K562 (cell line): ENCODE measurements around the gene RNF17. TPM values are rescaled to one million over a fixed set of nuclear protein-coding genes. Genes with fewer than 3 reads are reported as not detected.

Experiments used
- ATAC-seq: fragments of 200-7000 bp; cut with Tn5 transposase; 3 replicates; pipeline ENCODE4 v1.9.1; 2020; ENCODE audit warnings: moderate library complexity
- BruUV-seq: library from RNA; stranded (reverse); fragments of 400-500 nt; replicated peaks from 2 replicates; lab custom pipeline; 2021; lab: Mats Ljungman, UMichigan
- CTCF ChIA-PET: fragments of 300-600 bp; formaldehyde crosslinking; extraction: SDS; loops from one replicate; lab custom pipeline; 2021; ENCODE audit warnings: low intra/inter-chr PET ratio; lab: Yijun Ruan, JAX
- POLR2A ChIA-PET: fragments of 300-600, 350-650 bp; sonication (Branson Sonifier 250); formaldehyde crosslinking; extraction: SDS; loops from one replicate; lab custom pipeline; 2021; ENCODE audit warnings: antibody characterized with exemption, inconsistent platforms; lab: Yijun Ruan, JAX
- DNase-seq, 4 experiments: peaks; one replicate each; pipeline versions ENCODE4 v3.0.0 to v3.0.0-alpha.2; 2011 to 2018; ENCODE audit warnings: low spot score in 3 of 4, mixed read lengths in 3 of 4; ENCODE audit errors: extremely low read depth in 1 of 4
- FAIRE-seq: peaks from 2 replicates; lab custom pipeline; 2011; peaks lifted over from hg19 to GRCh38; lab: Jason Lieb, UNC
- H2AFZ ChIP-seq: 2 replicates; pipeline ENCODE4 v1.6.0; 2011; ENCODE audit warnings: low read depth, low read length, control low read depth, inconsistent platforms
- H3K27ac ChIP-seq: fragments of 200-600 bp; 3 replicates; pipeline ENCODE4 v1.8.0; 2011; ENCODE audit warnings: low read depth, mild to moderate bottlenecking, control low read depth, inconsistent platforms, low read length, moderate library complexity, mixed read lengths; ENCODE audit errors: extremely low read depth
- H3K27me3 ChIP-seq, 2 experiments: fragments of 300-600 bp in 1 of 2; 2 replicates in 1 of 2; 3 replicates in 1 of 2; pipeline versions ENCODE4 v1.6.0 to v1.8.0; 2011; ENCODE audit warnings: inconsistent platforms in 2 of 2, low read length in 2 of 2, mild to moderate bottlenecking in 1 of 2, mixed read lengths in 1 of 2, moderate library complexity in 1 of 2; ENCODE audit not compliant: control insufficient read depth in 2 of 2, insufficient read depth in 2 of 2
- H3K36me3 ChIP-seq: fragments of 300-600 bp; 3 replicates; pipeline ENCODE4 v1.8.0; 2011; ENCODE audit warnings: mild to moderate bottlenecking, low read length, inconsistent platforms; ENCODE audit not compliant: control insufficient read depth, insufficient read depth
- H3K4me1 ChIP-seq, 2 experiments: fragments of 200-600 bp in 1 of 2; replicated peaks in 1 of 2; 2 replicates in 1 of 2; 3 replicates in 1 of 2; pipeline versions ENCODE4 v1.5.1 to v1.8.0; 2011; ENCODE audit warnings: inconsistent platforms in 2 of 2, low read length in 2 of 2, mild to moderate bottlenecking in 1 of 2, mixed read lengths in 1 of 2, moderate library complexity in 1 of 2; ENCODE audit not compliant: control insufficient read depth in 2 of 2, insufficient read depth in 2 of 2
- H3K4me2 ChIP-seq: 2 replicates; pipeline ENCODE4 v1.6.1; 2011; ENCODE audit warnings: low read length, control low read depth, inconsistent platforms, mixed read lengths; ENCODE audit not compliant: insufficient read depth
- H3K4me3 ChIP-seq: fragments of 200-600 bp; sonication (generic), shearing (Covaris generic); 2 replicates; pipeline ENCODE4 v1.5.1; 2016; ENCODE audit warnings: control low read depth, inconsistent platforms
- H3K79me2 ChIP-seq: fragments of 200-600 bp; 3 replicates; pipeline ENCODE4 v1.8.0; 2011; ENCODE audit warnings: low read length, inconsistent platforms; ENCODE audit not compliant: control insufficient read depth, insufficient read depth
- H3K9ac ChIP-seq, 2 experiments: 2 replicates each; pipeline versions ENCODE4 v1.6.0 to v1.6.1; 2011; ENCODE audit warnings: low read depth in 2 of 2, low read length in 2 of 2, control low read depth in 1 of 2, inconsistent platforms in 1 of 2, mild to moderate bottlenecking in 1 of 2, mixed read lengths in 1 of 2; ENCODE audit not compliant: insufficient read depth in 1 of 2
- H3K9me1 ChIP-seq: one replicate; pipeline ENCODE4 v1.6.0; 2011; ENCODE audit warnings: inconsistent platforms, mild to moderate bottlenecking, low read length, moderate library complexity; ENCODE audit not compliant: control insufficient read depth, insufficient read depth
- H3K9me3 ChIP-seq: replicated peaks from 2 replicates; pipeline ENCODE4 v1.5.1; 2011; ENCODE audit warnings: low read depth, low read length, inconsistent platforms; ENCODE audit not compliant: control insufficient read depth, insufficient read depth
- H4K20me1 ChIP-seq: replicated peaks from 2 replicates; pipeline ENCODE4 v1.6.1; 2011; ENCODE audit warnings: low read length, inconsistent platforms, mixed read lengths; ENCODE audit not compliant: control insufficient read depth, insufficient read depth
- AFF4 ChIP-seq: sonication (generic); formaldehyde crosslinking; IDR thresholded peaks from 2 replicates; pipeline ENCODE4 v1.8.0; 2023; ENCODE audit warnings: mild to moderate bottlenecking, missing genetic modification reagents
- ARID4B ChIP-seq: sonication (generic); formaldehyde crosslinking; IDR thresholded peaks from 2 replicates; pipeline ENCODE4 v1.8.0; 2022; ENCODE audit warnings: mild to moderate bottlenecking, missing genetic modification reagents
- BRD4 ChIP-seq: fragments of 200-600 bp; sonication (generic); IDR thresholded peaks from 2 replicates; pipeline ENCODE4 v1.6.1; 2017; ENCODE audit warnings: inconsistent platforms
- CHD1 ChIP-seq: fragments of 200-600 bp; sonication (generic); IDR thresholded peaks from one replicate; pipeline ENCODE4 v1.6.1; 2012; ENCODE audit warnings: mild to moderate bottlenecking, moderate library complexity, low read length, inconsistent platforms
- HMGXB4 ChIP-seq: sonication (generic); formaldehyde crosslinking; IDR thresholded peaks from 2 replicates; pipeline ENCODE4 v1.8.1; 2023; ENCODE audit warnings: mild to moderate bottlenecking, missing genetic modification reagents
- KAT7 ChIP-seq: sonication (generic); formaldehyde crosslinking; IDR thresholded peaks from 2 replicates; pipeline ENCODE4 v1.8.0; 2022; ENCODE audit warnings: missing genetic modification reagents, mild to moderate bottlenecking, borderline replicate concordance
- MAX ChIP-seq: sonication (generic); formaldehyde crosslinking; IDR thresholded peaks from 2 replicates; pipeline ENCODE4 v1.9.0; 2022; ENCODE audit warnings: mild to moderate bottlenecking, missing genetic modification reagents
- SAFB ChIP-seq: fragments of 200-400 bp; formaldehyde crosslinking; IDR thresholded peaks from 2 replicates; pipeline ENCODE4 v1.6.1; 2017; ENCODE audit warnings: low read depth, low read length, borderline replicate concordance
- U2AF1 ChIP-seq: fragments of 200-400 bp; formaldehyde crosslinking; optimal IDR thresholded peaks from 2 replicates; pipeline ENCODE3; 2017; ENCODE audit warnings: mild to moderate bottlenecking, low read depth, low read length, moderate library complexity
- ZNF232 ChIP-seq: sonication (generic); formaldehyde crosslinking; IDR thresholded peaks from 2 replicates; pipeline ENCODE4 v1.8.0; 2022; ENCODE audit warnings: mild to moderate bottlenecking, missing genetic modification reagents
- ZNF41 ChIP-seq: fragments of 250-450 bp; sonication (Bioruptor Pico); conservative IDR thresholded peaks from 2 replicates; pipeline ENCODE4 v1.4.0; 2020; ENCODE audit warnings: mild to moderate bottlenecking
- WGBS: fragments of 100-300 bp; shearing (Covaris generic); methylation state at CpG from one replicate; pipeline ENCODE4 v1.1.6; 2016; ENCODE audit warnings: low coverage, mixed read lengths; ENCODE audit not compliant: insufficient coverage; ENCODE audit errors: missing lambda C conversion rate; 5-methylcytosine and 5-hydroxymethylcytosine counted together
- in situ Hi-C: fragments of 300-500 bp; cut with MboI; formaldehyde crosslinking; loops from 4 replicates; pipeline ENCODE4 v1.15.0; 2018; ENCODE audit warnings: inconsistent platforms, mixed read lengths
- intact Hi-C: fragments of 100-400 bp; cut with micrococcal nuclease; formaldehyde crosslinking; loops from 2 replicates; pipeline ENCODE4 v1.14.2; 2022
- polyA plus RNA-seq, 8 experiments: library from polyadenylated mRNA; depleted of rRNA in 4 of 8; stranded (reverse) in 5 of 8; unstranded in 3 of 8; fragments of >200 nt; fragmentation: Nextera tagmentation in 2 of 8; fragmentation: Illumina TruSeq in 1 of 8; extraction: Ambion mirVana in 2 of 8; extraction: Trizol in 1 of 8; gene quantifications; 2 replicates each; pipeline versions ENCODE4 v1.2.1 to v1.2.3, GENCODE V29; 2011 to 2014; ENCODE audit warnings: inconsistent platforms in 1 of 8, missing spikeins in 1 of 8
- total RNA-seq, 7 experiments: library from RNA; depleted of rRNA in 6 of 7; stranded (reverse); fragments of >200 nt in 6 of 7; fragmentation: Illumina TruSeq in 2 of 7; extraction: Trizol in 2 of 7; gene quantifications; 2 replicates each; pipeline versions ENCODE4 v1.2.1 to v1.2.3, GENCODE V29; 2011 to 2021; ENCODE audit warnings: low replicate concordance in 1 of 7

RNF17 gene
- total and polyA plus RNA-seq, 9 of the 15 experiments (the other 6 are each of a cell fraction or from before 2014, with no cell fraction given), result 0.11 to 0.90 (median 0.58) TPM

GRCh38 chr13:24922387-24922744 lies 158.4 kb downstream of the RNF17 start:
- DNase-seq, result peak in 2 of 4 experiments; percentile 18 to 28
- Histone ChIP-seq H4K20me1 (no peaks in the 10 kb centered on the region), H2AFZ (peak overlapping the region; percentile 66), H3K36me3 (peaks cover 8% of the 10 kb centered on the region; the same call in 2 of the 3 replicates), H3K79me2 (peaks cover 52% of the 10 kb centered on the region), H3K4me1 (no peaks in the 10 kb centered on the region; a peak in 3 of 5 replicates), H3K9me1 (no peaks in the 10 kb centered on the region), H3K9ac (peak overlapping the region; percentile 93 to 97), H3K4me3 (peak overlapping the region; percentile 75), H3K27ac (peak overlapping the region; percentile 98), H3K27me3 (no peaks in the 10 kb centered on the region), H3K9me3 (no peaks in the 10 kb centered on the region), H3K4me2 (peak overlapping the region; percentile 83)
- in situ Hi-C loops (no loop called here), intact Hi-C loops (no loop called here)
- ChIA-PET POLR2A (interaction anchor here (0.6 to 1.4 kb wide), 7 partner anchors 8 to 18 kb away, joined by 3 to 8 read pairs (median 4); no protein-coding TSS in a partner anchor), CTCF (no interaction called here)
- 0% methylated on average over 20 of the region's 34 CpGs for WGBS
- no peak for FAIRE-seq
- BruUV-seq, result TSS peak; percentile 65
- peak; percentile 58 for ATAC-seq
- TF ChIP-seq ZNF41 (CRISPR knock-in tag) (no peak), AFF4 (CRISPR knock-in tag) (peak; percentile 85; the same call in 1 of the 2 replicates), BRD4 (0 out of 2 replicates have a peak, but pooled peaks have one; percentile 4), MAX (CRISPR knock-in tag) (0 out of 2 replicates have a peak, but pooled peaks have one; percentile 3), SAFB (peak; percentile 68; the same call in 1 of the 2 replicates), KAT7 (CRISPR knock-in tag) (0 out of 2 replicates have a peak, but pooled peaks have one; percentile 31), HMGXB4 (CRISPR knock-in tag) (no peak), U2AF1 (peak; percentile 19), CHD1 (no peak), ARID4B (peak; percentile 60; the same call in 1 of the 2 replicates), ZNF232 (CRISPR knock-in tag) (0 out of 2 replicates have a peak, but pooled peaks have one; percentile 14)
